NK-92 treated with Interleukin-12 subunit alpha and Interleukin-12 subunit beta, amount 100 ng/mL, for 24 hours (cell line): ENCODE measurements around the gene TPRA1.

Experiments used
- DNase-seq: peaks from one replicate; lab custom pipeline; 2025; lab: John Stamatoyannopoulos, UW

TPRA1 gene

GRCh38 chr3:127560051-127560787 lies 30.3 kb downstream of the TPRA1 start:
- DNase-seq, result no peak

DNA sequence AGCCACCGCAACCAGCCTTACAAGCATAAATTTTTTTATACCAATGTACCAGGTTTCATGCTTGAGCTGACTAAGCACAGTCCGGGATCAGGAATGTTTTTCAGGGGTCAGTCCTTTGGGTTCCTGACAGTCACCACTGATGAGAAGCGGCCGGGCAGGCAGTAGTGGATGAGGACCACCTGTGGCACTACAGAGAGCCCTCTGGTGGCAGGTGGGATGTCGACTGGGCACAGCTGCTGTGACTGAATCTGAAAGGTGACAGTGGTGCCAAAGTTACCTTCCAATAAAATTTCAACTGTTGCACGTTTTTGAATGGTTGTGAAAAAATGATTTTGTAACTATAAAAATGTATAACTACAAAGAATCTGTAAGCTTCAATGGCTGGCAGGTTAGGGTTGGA lies 34.0 kb downstream of the TPRA1 start:
- no peak for DNase-seq

- DNase-seq, result no peak
Measured at GRCh38 chr3:127555108-127555507, 35.4 kb downstream of the TPRA1 start.

- DNase-seq, result no peak
Measured at GRCh38 chr3:127552038-127552437, 38.5 kb downstream of the TPRA1 start.

DNA sequence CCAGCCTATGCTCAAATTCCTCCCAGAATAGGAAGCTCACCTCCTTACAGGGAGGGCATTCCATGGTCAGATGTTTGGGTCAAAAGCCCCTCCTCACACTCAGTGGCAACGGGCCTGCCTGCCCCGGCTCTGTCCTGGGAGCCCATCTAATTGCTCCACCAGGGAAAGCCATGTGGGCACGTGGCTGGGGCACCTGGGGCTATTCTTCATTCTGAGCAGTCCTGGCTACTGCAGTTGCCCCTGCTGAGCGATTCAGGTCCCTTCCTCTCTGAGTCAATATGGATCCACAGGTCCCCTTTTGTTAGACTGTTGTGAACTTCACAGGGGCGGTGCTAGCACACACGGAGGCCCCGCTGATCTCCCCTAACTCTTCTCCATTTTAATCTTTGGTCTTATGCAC lies 39.4 kb downstream of the TPRA1 start:
- DNase-seq, result no peak

DNA sequence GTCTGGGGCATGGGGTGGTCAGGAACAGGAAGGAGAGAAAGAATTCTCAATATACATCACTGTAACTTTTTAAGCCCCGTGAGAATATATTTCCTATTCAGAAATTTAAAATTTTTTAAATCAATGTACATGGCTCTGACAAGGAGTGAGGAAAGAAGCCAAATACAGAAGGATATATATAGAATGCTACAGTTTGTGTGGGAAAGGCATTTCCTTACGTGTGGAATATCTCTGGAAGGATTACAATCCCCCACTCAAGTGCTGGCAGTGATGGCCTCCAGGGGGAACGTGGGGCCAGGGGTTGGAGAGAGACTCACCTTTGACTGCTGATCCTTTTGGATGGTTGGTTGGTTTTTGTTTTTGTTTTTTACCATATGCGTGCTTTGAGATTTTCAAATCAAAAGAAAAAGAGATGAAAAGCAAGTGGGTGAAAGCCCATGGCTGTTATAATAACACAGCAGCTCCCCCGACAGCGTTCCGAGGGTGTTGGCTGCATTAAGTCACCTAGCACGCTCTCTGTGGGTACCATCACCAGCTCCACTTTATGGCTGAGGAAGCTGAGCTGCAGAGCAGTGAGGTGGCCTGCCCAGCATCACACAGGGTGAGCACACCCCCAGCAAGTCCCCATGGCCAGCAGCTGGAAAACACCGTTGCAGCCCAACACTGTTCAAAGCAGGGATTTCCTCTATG lies 39.9 kb downstream of the TPRA1 start:
- no peak for DNase-seq

DNA sequence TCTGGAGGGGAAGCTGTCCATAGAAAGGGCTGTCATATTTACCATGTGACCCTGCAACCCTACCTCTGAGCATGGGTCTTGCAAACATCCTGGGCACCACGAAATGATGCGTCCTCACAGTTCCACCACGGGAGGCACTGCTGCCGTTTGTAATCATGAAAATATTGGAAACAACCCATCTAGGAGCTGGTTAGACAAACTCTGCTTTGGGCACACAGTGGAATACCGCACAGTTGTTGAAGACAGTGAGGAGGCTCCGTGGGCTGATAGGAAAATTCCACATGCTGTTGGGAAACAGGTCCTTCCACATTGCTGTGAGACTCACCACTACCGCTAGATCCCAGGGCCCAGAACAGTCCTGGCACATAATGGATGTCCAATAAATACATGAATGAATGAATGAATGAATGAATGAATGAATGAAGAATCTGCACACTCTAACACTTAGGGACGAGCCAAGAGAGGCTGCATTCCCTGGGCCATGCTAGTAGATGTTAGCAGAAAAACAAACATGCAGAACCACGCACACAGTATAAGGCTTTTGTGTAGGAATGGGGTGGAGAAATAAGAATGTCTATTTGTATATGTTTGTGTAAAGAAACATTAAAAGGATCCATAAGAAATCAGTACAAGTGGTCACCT lies 40.6 kb downstream of the TPRA1 start:
- DNase-seq, result no peak

- peak; percentile 25 for DNase-seq
Measured at GRCh38 chr3:127547761-127548605, 42.5 kb downstream of the TPRA1 start.

DNA sequence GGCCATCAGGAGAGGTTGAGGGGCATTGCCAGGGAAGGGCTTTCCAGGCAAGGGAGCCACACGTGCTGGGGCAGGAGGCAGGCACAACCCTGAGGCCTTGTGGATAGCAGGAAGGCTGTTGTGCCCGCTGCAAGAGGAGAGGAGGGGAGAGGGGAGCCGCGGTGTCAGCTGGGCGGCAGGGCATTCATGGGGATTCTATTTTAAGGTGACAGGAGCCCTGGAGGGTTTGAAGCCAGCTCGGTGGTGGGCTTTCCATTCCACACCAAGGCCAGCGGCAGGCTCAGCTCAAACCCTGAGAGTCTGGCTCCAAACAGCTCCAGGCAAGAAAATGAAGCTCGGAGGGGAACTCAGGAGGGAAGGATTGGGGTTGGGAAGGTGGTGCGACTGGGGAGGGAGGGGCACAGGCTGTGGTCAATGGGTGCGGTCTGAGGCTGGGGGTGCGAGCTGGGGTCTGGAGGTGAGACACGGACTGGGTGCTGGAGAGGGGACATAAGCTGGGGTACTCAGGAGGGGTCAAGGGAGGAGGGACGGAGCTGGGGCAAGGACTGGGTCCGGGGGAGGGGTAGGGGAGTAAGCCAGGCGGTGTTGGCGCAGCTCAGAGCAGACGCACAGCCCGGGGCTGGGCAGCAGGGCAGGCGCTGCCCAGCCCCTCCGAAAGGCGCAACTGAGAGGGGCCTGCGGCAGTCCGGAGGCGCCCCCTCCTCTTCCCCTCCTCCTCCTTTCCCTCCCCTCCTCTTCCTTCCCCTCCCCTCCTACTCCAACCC lies 43.4 kb downstream of the TPRA1 start:
- DNase-seq, result no peak

DNA sequence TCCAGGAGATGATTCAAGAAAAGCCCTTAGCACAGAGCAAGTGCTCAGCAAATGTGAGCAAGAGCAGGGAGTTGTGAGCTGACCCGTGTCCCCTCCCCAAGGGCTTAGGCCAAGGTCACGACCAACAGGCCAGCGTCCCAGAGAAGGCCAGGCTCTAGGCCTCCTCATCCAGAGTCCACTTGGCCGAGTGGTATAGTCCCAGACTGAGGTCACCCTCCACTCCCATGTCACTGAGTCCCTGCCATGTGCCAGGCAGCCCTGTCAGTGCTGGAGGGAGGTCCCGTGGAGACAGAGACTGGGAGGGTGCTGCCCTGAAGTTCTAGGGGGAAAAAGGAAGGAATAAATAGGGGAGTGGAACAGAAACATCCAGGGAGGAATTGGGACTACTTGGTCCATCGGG lies 44.0 kb downstream of the TPRA1 start:
- no peak for DNase-seq

- no peak for DNase-seq
Measured at GRCh38 chr3:127545711-127546457, 44.6 kb downstream of the TPRA1 start.

GRCh38 chr3:127545216-127545615 lies 45.3 kb downstream of the TPRA1 start:
- no peak for DNase-seq

DNA sequence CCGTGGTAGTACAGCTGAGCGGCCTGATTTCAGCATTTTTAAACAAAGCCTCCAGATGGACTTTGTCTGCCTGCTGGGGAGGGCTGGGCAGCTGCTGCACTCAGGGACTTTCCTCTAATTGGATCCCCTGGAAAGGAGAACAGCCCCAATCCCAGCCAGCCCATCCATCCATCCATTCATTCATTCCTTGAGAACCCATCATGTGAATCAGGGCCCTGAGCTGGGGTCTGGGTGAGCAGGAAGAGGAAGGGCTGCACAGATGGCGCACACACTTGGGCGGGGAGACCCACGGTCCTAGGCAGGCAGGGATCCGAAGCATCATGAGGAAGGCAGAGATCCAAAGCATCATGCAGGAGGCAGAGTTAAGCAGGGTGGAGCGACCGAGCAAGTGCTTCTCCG lies 45.7 kb downstream of the TPRA1 start:
- DNase-seq, result no peak

DNA sequence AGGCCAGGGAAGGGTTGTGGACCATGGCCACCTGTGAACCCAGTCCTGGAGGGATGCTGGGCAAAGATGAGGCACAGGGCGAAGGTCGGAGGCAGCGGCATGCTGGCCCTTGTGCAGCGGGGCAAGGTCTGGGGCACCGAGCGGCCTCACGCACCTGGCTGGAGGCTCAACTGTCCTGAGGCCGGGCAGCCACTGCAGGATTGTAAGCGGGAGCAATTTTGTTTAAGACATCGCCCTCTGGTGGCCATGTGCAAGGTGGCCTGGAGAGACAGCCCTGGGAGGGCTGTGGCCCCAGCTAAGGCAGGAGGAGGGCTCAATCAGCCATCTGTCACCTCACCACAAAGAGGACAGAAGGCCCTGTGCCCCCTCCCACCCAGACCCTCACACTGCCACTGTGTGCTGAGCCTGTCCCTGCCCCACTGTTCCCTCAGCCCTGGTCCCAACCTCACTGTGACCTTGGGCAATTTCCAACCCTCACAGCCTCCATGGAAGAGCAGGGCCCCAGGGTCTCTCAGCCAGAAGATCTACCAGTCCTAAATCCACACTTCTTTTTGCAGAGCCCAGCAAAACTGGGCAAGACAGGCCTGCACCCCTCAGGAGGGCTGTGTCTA lies 46.2 kb downstream of the TPRA1 start:
- no peak for DNase-seq

DNA sequence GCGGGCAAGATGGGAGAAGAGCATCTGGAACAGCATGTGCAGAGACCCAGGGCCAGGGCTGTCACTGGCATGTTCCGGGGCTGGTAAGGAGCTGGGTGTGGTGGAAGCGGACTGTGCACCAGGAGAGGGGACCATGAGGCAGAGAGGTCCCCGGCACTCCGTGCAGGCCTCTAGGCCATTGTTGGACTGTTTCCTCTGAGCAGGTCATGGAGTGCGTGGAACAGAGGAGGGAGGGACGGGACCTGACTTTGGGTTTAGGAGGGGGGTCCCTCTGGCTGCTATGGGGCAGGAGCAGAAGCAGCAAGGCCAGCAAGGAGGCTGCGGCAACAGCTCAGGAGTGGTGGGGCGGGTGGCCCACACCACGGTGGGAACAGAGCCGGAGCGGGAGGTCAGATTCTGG lies 47.1 kb downstream of the TPRA1 start:
- DNase-seq, result no peak

DNA sequence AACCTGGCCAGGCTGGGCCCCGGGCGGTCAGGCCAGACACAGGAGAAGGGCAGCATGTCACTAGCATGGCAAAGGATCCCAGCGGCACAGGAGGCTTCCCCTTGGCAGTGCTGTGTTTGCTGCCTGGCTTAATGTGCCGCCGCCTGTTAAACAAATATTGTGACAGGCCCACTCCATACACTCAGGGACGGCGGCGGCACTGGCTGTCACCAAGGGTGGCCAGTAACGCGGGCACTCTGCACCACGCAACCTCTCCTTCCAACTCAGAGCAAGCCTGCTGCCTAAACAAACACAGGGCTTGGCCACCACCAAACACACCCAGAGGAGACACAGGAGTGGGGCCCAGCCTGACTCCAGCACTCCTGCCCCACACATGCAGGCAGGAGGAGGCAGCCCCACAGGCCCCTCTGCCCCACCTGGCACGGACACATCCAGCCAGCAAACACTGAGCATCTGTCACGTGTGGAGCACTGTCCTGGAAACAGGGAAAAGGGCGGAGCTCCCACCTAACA lies 48.0 kb downstream of the TPRA1 start:
- no peak for DNase-seq

- DNase-seq, result no peak
Measured at GRCh38 chr3:127541320-127541719, 49.2 kb downstream of the TPRA1 start.

DNA sequence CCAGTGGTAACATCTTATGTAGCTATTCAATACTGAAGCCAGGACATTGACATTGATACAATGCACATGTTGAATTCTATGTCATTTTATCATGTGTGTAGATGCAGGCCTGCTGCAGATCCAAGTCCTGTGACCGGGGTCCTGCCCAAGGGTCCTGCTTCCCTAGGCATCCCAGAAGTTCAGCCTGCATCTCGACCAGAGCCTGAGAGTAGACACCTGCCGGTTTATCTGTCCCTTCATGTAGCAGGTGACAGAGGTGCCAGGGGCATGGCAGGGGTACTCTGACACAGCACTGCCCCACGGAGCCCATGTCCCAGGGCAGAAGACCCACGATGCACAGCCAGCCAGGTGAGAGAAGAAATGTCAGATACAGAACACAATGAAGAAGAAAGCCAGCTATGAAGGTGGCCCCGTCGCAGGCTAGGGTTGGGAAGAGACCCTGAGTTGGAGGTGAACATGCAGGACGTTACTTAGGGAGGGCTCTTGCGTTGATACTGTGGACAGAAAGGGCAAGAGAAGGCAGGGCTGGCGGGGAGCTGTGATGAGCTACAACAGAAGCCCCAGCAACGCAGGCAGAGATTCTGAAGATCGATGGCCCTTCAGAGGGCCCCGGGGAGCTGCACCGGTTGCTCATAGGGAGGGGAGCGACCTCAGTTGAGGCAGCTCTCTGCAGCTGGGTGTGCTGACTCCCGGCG lies 51.0 kb downstream of the TPRA1 start:
- DNase-seq, result no peak

DNA sequence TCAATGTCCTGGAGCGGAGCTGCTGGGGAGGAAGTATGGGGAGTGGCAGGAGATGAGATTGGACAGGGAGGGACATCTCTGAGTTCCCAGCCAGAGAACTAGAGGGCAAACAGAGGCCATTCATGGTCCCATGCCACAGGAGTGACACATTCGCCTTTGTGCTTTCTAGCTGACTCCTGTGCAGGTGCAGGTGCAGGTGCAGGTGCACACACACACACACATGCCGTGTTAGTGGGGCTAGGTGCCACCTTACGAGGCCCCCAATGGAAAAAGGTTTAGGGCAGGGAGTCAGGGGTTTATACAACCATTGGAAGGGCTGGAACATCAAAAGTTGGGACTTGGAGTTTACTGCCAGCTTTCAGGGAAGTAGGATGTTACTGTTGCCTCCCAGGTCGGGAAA lies 52.0 kb downstream of the TPRA1 start:
- DNase-seq, result no peak
